A549 (cell line): ENCODE measurements around the gene AHR. TPM values are rescaled to one million over a fixed set of nuclear protein-coding genes. Genes with fewer than 3 reads are reported as not detected.
A peak's percentile ranks its signal among the peaks of the same experiment; 100 is the strongest.

Experiments
- ATAC-seq, 2 experiments: fragments of 200-7000 bp in 1 of 2; fragments of >200 bp in 1 of 2; cut with Nextera tagmentation in 1 of 2; cut with Tn5 transposase in 1 of 2; 3 replicates each; pipeline versions ENCODE4 v1.8.0 to v1.9.1; 2018 to 2020; ENCODE audit warnings: mild to moderate bottlenecking in 1 of 2, moderate library complexity in 1 of 2
- CTCF ChIA-PET: fragments of 300-600 bp; sonication (Branson Sonifier 250); formaldehyde crosslinking; extraction: SDS; loops from one replicate; lab custom pipeline; 2021; ENCODE audit warnings: antibody characterized with exemption, inconsistent platforms; lab: Yijun Ruan, JAX
- POLR2A ChIA-PET: fragments of 350-600 bp; formaldehyde crosslinking; extraction: SDS; loops from one replicate; lab custom pipeline; 2021; ENCODE audit warnings: antibody characterized with exemption, inconsistent platforms; lab: Yijun Ruan, JAX
- DNase-seq, 2 experiments: peaks; one replicate each; pipeline versions ENCODE4 v3.0.0 to v3.0.0-alpha.2; 2011 to 2016; ENCODE audit warnings: low read depth in 1 of 2, low spot score in 1 of 2
- FAIRE-seq: peaks from 2 replicates; lab custom pipeline; 2011; peaks lifted over from hg19 to GRCh38; lab: Jason Lieb, UNC
- H3K27ac ChIP-seq, 2 experiments: fragments of >200 bp; sonication (Bioruptor Twin); formaldehyde crosslinking; 3 replicates each; pipeline ENCODE4 v1.5.1; 2016 to 2017
- H3K4me1 ChIP-seq: fragments of >200 bp; sonication (Bioruptor Twin); formaldehyde crosslinking; 3 replicates; pipeline ENCODE4 v1.6.1; 2016
- H3K4me2 ChIP-seq: fragments of >200 bp; sonication (Bioruptor Twin); formaldehyde crosslinking; 3 replicates; pipeline ENCODE4 v1.6.1; 2016
- H3K4me3 ChIP-seq: fragments of >200 bp; sonication (Bioruptor Twin); formaldehyde crosslinking; 3 replicates; pipeline ENCODE4 v1.5.1; 2016
- H3K9me3 ChIP-seq: fragments of >200 bp; sonication (Bioruptor Twin); formaldehyde crosslinking; 3 replicates; pipeline ENCODE4 v1.6.1; 2016
- CBX2 ChIP-seq: fragments of 200-600 bp; sonication (generic); IDR thresholded peaks from 2 replicates; pipeline ENCODE4 v1.6.1; 2016; ENCODE audit warnings: low read depth, mild to moderate bottlenecking, borderline replicate concordance
- CTCF ChIP-seq: fragments of >200 bp; sonication (Bioruptor Twin); formaldehyde crosslinking; IDR thresholded peaks from 3 replicates; pipeline ENCODE4 v1.5.1; 2016
- GATA3 ChIP-seq: IDR thresholded peaks from 2 replicates; pipeline ENCODE4 v1.6.1; 2012; ENCODE audit warnings: borderline replicate concordance
- HOXA7 ChIP-seq: fragments of 250-450 bp; sonication (Bioruptor Pico); IDR thresholded peaks from 2 replicates; pipeline ENCODE4 v1.5.0; 2020; ENCODE audit warnings: mild to moderate bottlenecking, moderate library complexity
- HOXB13 ChIP-seq: fragments of 250-450 bp; sonication (Bioruptor Pico); IDR thresholded peaks from 2 replicates; pipeline ENCODE4 v1.5.0; 2020; ENCODE audit warnings: low read depth, mild to moderate bottlenecking, moderate library complexity
- MAZ ChIP-seq: fragments of 150-350 bp; IDR thresholded peaks from 2 replicates; pipeline ENCODE4 v1.6.1; 2014; ENCODE audit warnings: antibody characterized with exemption, low read depth, low read length, borderline replicate concordance
- NR3C1 ChIP-seq: fragments of >200 bp; sonication (Bioruptor Twin); formaldehyde crosslinking; IDR thresholded peaks from 3 replicates; pipeline ENCODE4 v1.6.1; 2017
- PBX3 ChIP-seq: IDR thresholded peaks from 2 replicates; pipeline ENCODE4 v1.6.1; 2012
- PHF8 ChIP-seq: fragments of 200-600 bp; sonication (generic); IDR thresholded peaks from 2 replicates; pipeline ENCODE4 v1.6.1; 2016; ENCODE audit warnings: low read depth, mild to moderate bottlenecking, antibody characterized with exemption, moderate library complexity, borderline replicate concordance
- RCOR1 ChIP-seq: fragments of 150-350 bp; IDR thresholded peaks from 2 replicates; pipeline ENCODE4 v1.6.1; 2014; ENCODE audit warnings: antibody characterized with exemption, low read length, low read depth
- TFCP2L1 ChIP-seq: fragments of 250-450 bp; sonication (Bioruptor Pico); IDR thresholded peaks from 2 replicates; pipeline ENCODE4 v1.5.0; 2021; ENCODE audit warnings: mild to moderate bottlenecking
- ZFP36 ChIP-seq: fragments of 450-650 bp; IDR thresholded peaks from 2 replicates; pipeline ENCODE4 v1.6.1; 2014; ENCODE audit warnings: borderline replicate concordance; ENCODE audit not compliant: partially characterized antibody
- ZSCAN20 ChIP-seq: fragments of 250-450 bp; sonication (Bioruptor Pico); IDR thresholded peaks from 2 replicates; pipeline ENCODE4 v1.8.0; 2022; ENCODE audit warnings: mild to moderate bottlenecking, moderate library complexity
- WGBS: methylation state at CpG from one replicate; pipeline ENCODE4 v1.1.6; 2017; ENCODE audit errors: missing lambda C conversion rate; 5-methylcytosine and 5-hydroxymethylcytosine counted together
- polyA plus RNA-seq, 4 experiments: library from polyadenylated mRNA; depleted of rRNA in 3 of 4; stranded (reverse); fragments of >200 nt; fragmentation: RNase III in 1 of 4; extraction: RNeasy Plus Mini Kit Qiagen cat#74134 plus additional on column Dnase treatment in 1 of 4; gene quantifications; 2 replicates in 3 of 4; 3 replicates in 1 of 4; pipeline ENCODE4 v1.2.3, GENCODE V29; 2011 to 2017
- TF ChIP-seq, protein P1 (sequence below): fragments of >200 bp; sonication (Bioruptor Twin); formaldehyde crosslinking; IDR thresholded peaks from 3 replicates; pipeline ENCODE4 v1.6.1; 2016
- TF ChIP-seq, protein P2 (sequence below): IDR thresholded peaks from 2 replicates; pipeline ENCODE4 v1.6.1; 2012

AHR gene
- polyA plus RNA-seq, 2 of the 4 experiments (the other 2 are of a cell fraction) = 9.1 to 14.3 TPM

DNA sequence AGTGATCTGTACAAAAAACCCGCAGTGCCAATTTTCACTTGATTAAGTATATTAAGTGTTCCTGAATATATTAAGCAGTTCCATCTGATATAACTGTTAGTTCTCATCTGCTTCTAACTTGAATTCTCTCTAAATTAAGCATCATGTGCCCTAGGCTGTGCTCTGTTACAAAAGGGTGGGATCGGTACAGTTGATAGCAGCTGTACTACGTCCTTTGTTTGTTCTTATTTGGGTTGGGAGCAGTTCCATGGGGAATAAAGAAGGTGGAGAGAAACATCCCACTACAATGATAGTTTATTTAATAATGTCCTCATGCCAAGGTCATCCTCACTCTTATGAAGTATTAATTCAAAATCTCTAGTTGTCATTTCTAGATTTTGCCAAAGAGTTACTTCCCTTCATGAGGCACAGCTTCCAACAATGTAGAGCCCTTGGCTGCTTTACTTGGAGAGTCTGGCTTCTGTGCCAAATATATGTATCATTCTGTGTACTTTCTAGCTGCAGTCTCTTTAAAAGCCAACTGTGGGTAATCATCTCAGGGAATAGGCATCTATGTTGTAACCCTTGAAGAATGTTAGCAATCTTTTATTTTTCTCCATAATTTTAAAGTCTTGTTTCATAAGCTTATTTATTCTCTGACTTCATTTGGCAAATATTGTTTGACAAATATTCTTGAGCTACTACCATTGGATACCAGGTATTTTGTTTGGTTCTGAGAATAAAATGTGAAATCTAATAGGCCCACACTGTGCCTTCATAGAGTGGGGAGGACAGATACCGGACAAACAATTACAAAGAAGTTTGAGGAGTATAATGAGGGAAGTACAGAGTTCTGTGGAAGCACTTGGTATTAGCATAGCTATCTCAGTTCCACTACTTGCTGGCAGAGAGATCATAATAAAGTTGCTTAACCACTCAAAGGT is 22.4 kb upstream of the AHR start (continued):
- no peak for TF ChIP-seq CTCF
- TF ChIP-seq, protein P1, sequence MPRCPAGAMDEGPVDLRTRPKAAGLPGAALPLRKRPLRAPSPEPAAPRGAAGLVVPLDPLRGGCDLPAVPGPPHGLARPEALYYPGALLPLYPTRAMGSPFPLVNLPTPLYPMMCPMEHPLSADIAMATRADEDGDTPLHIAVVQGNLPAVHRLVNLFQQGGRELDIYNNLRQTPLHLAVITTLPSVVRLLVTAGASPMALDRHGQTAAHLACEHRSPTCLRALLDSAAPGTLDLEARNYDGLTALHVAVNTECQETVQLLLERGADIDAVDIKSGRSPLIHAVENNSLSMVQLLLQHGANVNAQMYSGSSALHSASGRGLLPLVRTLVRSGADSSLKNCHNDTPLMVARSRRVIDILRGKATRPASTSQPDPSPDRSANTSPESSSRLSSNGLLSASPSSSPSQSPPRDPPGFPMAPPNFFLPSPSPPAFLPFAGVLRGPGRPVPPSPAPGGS = peak; percentile 78; the same call in 1 of the 3 replicates
- TF ChIP-seq MAZ = no peak
- TF ChIP-seq, all 56 proteins: peak for 10

DNA sequence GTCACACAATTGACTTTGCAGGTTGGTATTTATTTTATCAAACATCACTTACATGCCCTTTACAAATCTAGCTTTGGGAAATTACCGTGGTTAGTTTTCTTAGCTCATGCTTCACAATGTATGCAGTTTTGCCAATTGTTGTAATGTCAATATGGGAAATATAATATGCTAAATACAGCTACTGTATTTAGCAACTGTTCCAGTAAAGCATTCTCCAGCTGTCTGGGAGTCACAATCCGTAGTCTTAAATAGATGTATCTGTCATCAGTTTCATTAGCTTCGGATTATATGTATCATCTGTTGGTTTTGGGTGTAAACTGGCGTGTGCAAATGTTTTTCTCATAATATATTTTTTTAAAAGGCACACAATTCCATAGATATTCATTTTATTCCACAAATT is 19.4 kb upstream of the AHR start:
- DNase-seq (no peak), FAIRE-seq (no peak), ATAC-seq (no peak)
- Histone ChIP-seq H3K9me3 (no peaks in the 10 kb centered on the region), H3K4me2 (no peak overlapping the region), H3K4me3 (no peak overlapping the region), H3K4me1 (peaks cover 20% of the 10 kb centered on the region), H3K27ac (no peak overlapping the region)
- CTCF ChIA-PET = no interaction called here
- TF ChIP-seq HOXA7 (CRISPR knock-in tag) (no peak), ZFP36 (no peak), HOXB13 (CRISPR knock-in tag) (no peak), RCOR1 (no peak), CBX2 (no peak), MAZ (no peak), PHF8 (no peak), ZSCAN20 (CRISPR knock-in tag) (no peak), PBX3 (no peak)
- 87% methylated on average over 4 of the region's 4 CpGs for WGBS
- POLR2A ChIA-PET = no interaction called here

GRCh38 chr7:17289074-17289645 is 9.3 kb upstream of the AHR start:
- Histone ChIP-seq H3K27ac (no peak overlapping the region), H3K4me3 (no peak overlapping the region), H3K4me2 (no peak overlapping the region), H3K4me1 (no peaks in the 10 kb centered on the region), H3K9me3 (no peaks in the 10 kb centered on the region)
- CTCF ChIA-PET = no interaction called here
- POLR2A ChIA-PET = no interaction called here
- DNase-seq = no peak
- no peak for FAIRE-seq
- TF ChIP-seq ZSCAN20 (CRISPR knock-in tag) (no peak), NR3C1 (no peak)
- TF ChIP-seq, protein P2, sequence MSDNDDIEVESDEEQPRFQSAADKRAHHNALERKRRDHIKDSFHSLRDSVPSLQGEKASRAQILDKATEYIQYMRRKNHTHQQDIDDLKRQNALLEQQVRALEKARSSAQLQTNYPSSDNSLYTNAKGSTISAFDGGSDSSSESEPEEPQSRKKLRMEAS = no peak
- no peak for ATAC-seq

DNA sequence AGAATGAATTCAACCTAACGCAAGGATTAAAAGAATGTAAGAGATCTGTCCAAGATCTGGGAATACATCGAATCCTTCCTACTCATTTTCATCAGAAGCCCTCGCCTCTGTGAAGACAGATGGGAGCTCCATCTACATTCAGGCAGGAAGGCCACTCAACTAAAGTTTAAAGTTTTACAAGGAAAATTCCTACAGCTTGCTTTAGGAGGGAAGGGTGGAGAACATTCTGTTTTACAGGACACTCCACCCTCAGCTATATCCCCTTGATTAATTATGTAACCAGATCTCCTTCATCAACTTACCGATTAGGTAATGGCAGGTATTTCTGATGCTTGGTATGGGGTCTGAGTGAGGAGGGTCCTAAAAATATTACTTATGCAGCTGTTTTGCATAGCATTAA is 5.6 kb upstream of the AHR start:
- H3K4me1 ChIP-seq = no peaks in the 10 kb centered on the region
- no peak overlapping the region for H3K27ac ChIP-seq
- DNase-seq = no peak
- no peak for FAIRE-seq
- ChIA-PET CTCF (interaction anchor here (0.6 kb wide), 1 partner anchor 10 kb away, joined by 3 read pairs; no protein-coding TSS in a partner anchor), POLR2A (no interaction called here)
- 87% methylated on average over 4 of the region's 4 CpGs for WGBS
- H3K9me3 ChIP-seq = peaks cover 4% of the 10 kb centered on the region; the same call in 1 of the 3 replicates
- no peak for ATAC-seq
- no peak overlapping the region for H3K4me3 ChIP-seq
- no peak overlapping the region for H3K4me2 ChIP-seq
- no peak for TF ChIP-seq CTCF
- no peak for TF ChIP-seq MAZ
- no peak for TF ChIP-seq TFCP2L1 (CRISPR knock-in tag)
- no peak for TF ChIP-seq GATA3
